GM12878 (cell line): ENCODE results near the gene ADGRL3. TPM values are rescaled to one million over a fixed set of nuclear protein-coding genes. Genes with fewer than 3 reads are reported as not detected.

Source experiments
- ATAC-seq: fragments of 200-7000 bp; cut with Tn5 transposase; 3 replicates; pipeline ENCODE4 v1.9.1; 2020; ENCODE audit warnings: mild to moderate bottlenecking, moderate library complexity
- BruUV-seq: library from RNA; stranded (reverse); fragments of 400-500 nt; replicated peaks from 2 replicates; lab custom pipeline; 2021; lab: Mats Ljungman, UMichigan
- CTCF ChIA-PET: fragments of 300-600 bp; sonication (Branson Sonifier 250); formaldehyde crosslinking; extraction: SDS; loops from one replicate; lab custom pipeline; 2021; ENCODE audit warnings: inconsistent platforms; lab: Yijun Ruan, JAX
- POLR2A ChIA-PET: fragments of 350-600 bp; formaldehyde crosslinking; extraction: SDS; loops from one replicate; lab custom pipeline; 2021; ENCODE audit warnings: inconsistent platforms; lab: Charles Lee
- RAD21 ChIA-PET: fragments of 300-600 bp; sonication (Branson Sonifier 250); formaldehyde crosslinking; loops from one replicate; lab custom pipeline; 2023; ENCODE audit warnings: antibody characterized with exemption; ENCODE audit not compliant: unreplicated experiment; lab: Charles Lee
- SMC1A ChIA-PET: fragments of 300-600 bp; sonication (Branson Sonifier 250); formaldehyde crosslinking; loops from one replicate; lab custom pipeline; 2023; ENCODE audit not compliant: unreplicated experiment, uncharacterized antibody; lab: Charles Lee
- DNase-seq: peaks from one replicate; pipeline ENCODE4 v3.0.0-alpha.2; 2011; ENCODE audit warnings: low read depth, low spot score
- FAIRE-seq: peaks from 3 replicates; lab custom pipeline; 2011; peaks lifted over from hg19 to GRCh38; lab: Jason Lieb, UNC
- H2AFZ ChIP-seq: 2 replicates; pipeline ENCODE4 v1.6.0; 2011; ENCODE audit warnings: low read depth, low read length, control low read depth; ENCODE audit not compliant: control insufficient read depth
- H3K27ac ChIP-seq: 2 replicates; pipeline ENCODE4 v1.5.1; 2011; ENCODE audit warnings: control low read depth; ENCODE audit not compliant: control insufficient read depth, insufficient read depth
- H3K27me3 ChIP-seq, 2 experiments: replicated peaks in 1 of 2; 2 replicates each; pipeline versions ENCODE4 v1.6.0 to v1.6.1; 2011; ENCODE audit warnings: low read length in 1 of 2; ENCODE audit not compliant: control insufficient read depth in 2 of 2, insufficient read depth in 2 of 2
- H3K36me3 ChIP-seq, 2 experiments: 2 replicates each; pipeline ENCODE4 v1.5.1; 2011; ENCODE audit warnings: low read length in 1 of 2; ENCODE audit not compliant: control insufficient read depth in 2 of 2, insufficient read depth in 2 of 2
- H3K4me1 ChIP-seq: 2 replicates; pipeline ENCODE4 v1.6.1; 2011; ENCODE audit warnings: mild to moderate bottlenecking, low read length, moderate library complexity, mixed read lengths; ENCODE audit not compliant: control insufficient read depth, insufficient read depth
- H3K4me2 ChIP-seq: 2 replicates; pipeline ENCODE4 v1.6.0; 2011; ENCODE audit warnings: control low read depth; ENCODE audit not compliant: control insufficient read depth, insufficient read depth
- H3K4me3 ChIP-seq: fragments of 200-600 bp; sonication (generic); 2 replicates; pipeline ENCODE4 v1.5.1; 2016
- H3K79me2 ChIP-seq: 2 replicates; pipeline ENCODE4 v1.6.0; 2011; ENCODE audit warnings: low read length; ENCODE audit not compliant: control insufficient read depth, insufficient read depth
- H3K9ac ChIP-seq: 2 replicates; pipeline ENCODE4 v1.8.0; 2011; ENCODE audit warnings: low read length, control low read depth, mixed read lengths; ENCODE audit not compliant: control insufficient read depth, insufficient read depth
- H3K9me3 ChIP-seq: replicated peaks from 3 replicates; pipeline ENCODE4 v1.5.1; 2011; ENCODE audit warnings: mild to moderate bottlenecking, low read length; ENCODE audit not compliant: control insufficient read depth, insufficient read depth
- H4K20me1 ChIP-seq: 2 replicates; pipeline ENCODE4 v1.6.0; 2011; ENCODE audit not compliant: control insufficient read depth, insufficient read depth
- BMI1 ChIP-seq: fragments of 450-650 bp; IDR thresholded peaks from 2 replicates; pipeline ENCODE4 v1.6.1; 2016; ENCODE audit warnings: mild to moderate bottlenecking, moderate library complexity, borderline replicate concordance
- CTCF ChIP-seq, 3 experiments: IDR thresholded peaks in 2 of 3; conservative IDR thresholded peaks in 1 of 3; 2 replicates each; pipeline ENCODE4 v1.5.1; 2011; ENCODE audit warnings: low read depth in 3 of 3, low read length in 3 of 3, mild to moderate bottlenecking in 3 of 3, control low read depth in 2 of 3, moderate library complexity in 2 of 3, inconsistent platforms in 1 of 3, mixed read lengths in 1 of 3; ENCODE audit not compliant: control insufficient read depth in 2 of 3, insufficient read depth in 1 of 3; ENCODE audit errors: extremely low read depth in 1 of 3
- EED ChIP-seq: sonication (generic); IDR thresholded peaks from 2 replicates; pipeline ENCODE4 v1.6.1; 2016; ENCODE audit warnings: antibody characterized with exemption, low read depth
- ETV6 ChIP-seq, 2 experiments: fragments of 450-650 bp in 1 of 2; IDR thresholded peaks in 1 of 2; conservative IDR thresholded peaks in 1 of 2; 2 replicates each; pipeline ENCODE4 v1.6.1; 2014; ENCODE audit warnings: antibody characterized with exemption in 1 of 2, borderline replicate concordance in 1 of 2, low read depth in 1 of 2, mild to moderate bottlenecking in 1 of 2, moderate library complexity in 1 of 2
- FOXK2 ChIP-seq: fragments of 450-650 bp; IDR thresholded peaks from 2 replicates; pipeline ENCODE4 v1.6.1; 2017; ENCODE audit warnings: mild to moderate bottlenecking, moderate library complexity
- IRF5 ChIP-seq: fragments of 450-650 bp; IDR thresholded peaks from 2 replicates; pipeline ENCODE4 v1.6.1; 2017; ENCODE audit warnings: borderline replicate concordance
- NFXL1 ChIP-seq: fragments of 450-650 bp; IDR thresholded peaks from 2 replicates; pipeline ENCODE4 v1.6.1; 2017; ENCODE audit warnings: antibody characterized with exemption, mild to moderate bottlenecking, borderline replicate concordance
- NKRF ChIP-seq: fragments of 450-650 bp; conservative IDR thresholded peaks from 2 replicates; pipeline ENCODE4 v1.6.1; 2017; ENCODE audit warnings: mild to moderate bottlenecking, moderate library complexity
- SMAD1 ChIP-seq: fragments of 450-650 bp; IDR thresholded peaks from 2 replicates; pipeline ENCODE4 v1.6.1; 2018; ENCODE audit warnings: mild to moderate bottlenecking, low read depth; ENCODE audit not compliant: partially characterized antibody
- SP1 ChIP-seq: IDR thresholded peaks from one replicate; pipeline ENCODE4 v1.6.1; 2011; ENCODE audit warnings: low read depth, low read length
- ZBTB4 ChIP-seq: fragments of 450-650 bp; formaldehyde crosslinking; IDR thresholded peaks from 2 replicates; pipeline ENCODE4 v1.4.0; 2022; ENCODE audit warnings: mild to moderate bottlenecking, moderate library complexity
- ZZZ3 ChIP-seq: IDR thresholded peaks from 2 replicates; pipeline ENCODE4 v1.6.1; 2011; ENCODE audit warnings: low read depth; ENCODE audit not compliant: control insufficient read depth, insufficient read length
- WGBS: methylation state at CpG from one replicate; pipeline ENCODE4 v1.1.6; 2016; ENCODE audit warnings: low lambda C conversion rate; ENCODE audit not compliant: insufficient replicate concordance, insufficient coverage; ENCODE audit errors: missing lambda C conversion rate; 5-methylcytosine and 5-hydroxymethylcytosine counted together
- in situ Hi-C: fragments of 300-500 bp; cut with MboI; formaldehyde crosslinking; loops from 9 replicates; pipeline ENCODE4 v1.14.3; 2018; ENCODE audit warnings: mixed read lengths
- intact Hi-C: fragments of 100-400 bp; cut with micrococcal nuclease; formaldehyde crosslinking; loops from one replicate; pipeline ENCODE4 v1.14.2; 2022; ENCODE audit not compliant: unreplicated experiment
- polyA plus RNA-seq, 11 experiments: library from polyadenylated mRNA; depleted of rRNA in 4 of 11; unstranded in 6 of 11; stranded (reverse) in 5 of 11; fragments of >200 nt; fragmentation: Nextera tagmentation in 4 of 11; fragmentation: Illumina TruSeq in 1 of 11; extraction: Ambion mirVana in 4 of 11; extraction: Trizol in 1 of 11; gene quantifications; 1 replicate in 1 of 11; 2 replicates in 10 of 11; pipeline versions ENCODE4 v1.2.1 to v1.2.3, GENCODE V29; 2011 to 2016; ENCODE audit warnings: inconsistent platforms in 2 of 11, missing spikeins in 2 of 11, low read depth in 1 of 11
- total RNA-seq, 4 experiments: library from RNA; depleted of rRNA in 3 of 4; stranded (reverse); fragments of >200 nt in 3 of 4; fragmentation: Illumina TruSeq in 1 of 4; extraction: Trizol in 1 of 4; gene quantifications; 2 replicates each; pipeline versions ENCODE4 v1.2.1 to v1.2.3, GENCODE V29; 2013 to 2021

The ADGRL3 gene
- total and polyA plus RNA-seq, 10 of the 15 experiments (the other 5 are each of a cell fraction or from before 2014, with no cell fraction given), result 1.1 TPM; not detected in 9

GRCh38 chr4:61319156-61319555, 119.0 kb downstream of the ADGRL3 start (continued):
- TF ChIP-seq IRF5, result no peak
- TF ChIP-seq ZZZ3, result no peak
- no peak for TF ChIP-seq EED

- Histone ChIP-seq H3K9me3 (no peaks in the 10 kb centered on the region), H3K27ac (no peak overlapping the region), H3K4me2 (no peak overlapping the region), H3K4me3 (no peak overlapping the region), H3K4me1 (no peaks in the 10 kb centered on the region), H3K79me2 (no peaks in the 10 kb centered on the region), H3K36me3 (no peaks in the 10 kb centered on the region), H3K27me3 (no peaks in the 10 kb centered on the region), H4K20me1 (no peaks in the 10 kb centered on the region), H2AFZ (no peak overlapping the region), H3K9ac (no peak overlapping the region)
- no TSS peak for BruUV-seq
- FAIRE-seq (no peak), DNase-seq (no peak), ATAC-seq (no peak)
- ChIA-PET POLR2A (no interaction called here), SMC1A (no interaction called here), CTCF (no interaction called here), RAD21 (no interaction called here)
- TF ChIP-seq ZBTB4 (CRISPR knock-in tag) (no peak), SMAD1 (no peak), SP1 (no peak), NKRF (no peak), CTCF (IDR thresholded peaks at IDR 0.05 in 2 of 3, conservative IDR thresholded peaks at IDR 0.05 in 1 of 3; ENCODE audit: control insufficient read depth in 2 of 3, extremely low read depth in 1 of 3, insufficient read depth in 1 of 3, low read depth in 3 of 3, low read length in 3 of 3) (no peak), BMI1 (no peak), FOXK2 (no peak), ETV6 (conservative IDR thresholded peaks at IDR 0.05 in 1 of 2, IDR thresholded peaks at IDR 0.05 in 1 of 2; ENCODE audit: borderline replicate concordance in 1 of 2, low read depth in 1 of 2) (no peak), NFXL1 (no peak)
- 0% methylated on average over 1 of the region's 1 CpG for WGBS
- intact Hi-C loops, result no loop called here
- in situ Hi-C loops, result no loop called here
Observed at GRCh38 chr4:61320154-61320553, 120.0 kb downstream of the ADGRL3 start.
